ENCODE measurements around the gene ENTPD6. TPM values are rescaled to one million over a fixed set of nuclear protein-coding genes. Genes with fewer than 3 reads are reported as not detected.

The ENTPD6 gene
- total and polyA plus RNA-seq, 2 donors (not counting 1 experiment from before 2014, with no cell fraction given), result 64.4 to 79.8 TPM

DNA sequence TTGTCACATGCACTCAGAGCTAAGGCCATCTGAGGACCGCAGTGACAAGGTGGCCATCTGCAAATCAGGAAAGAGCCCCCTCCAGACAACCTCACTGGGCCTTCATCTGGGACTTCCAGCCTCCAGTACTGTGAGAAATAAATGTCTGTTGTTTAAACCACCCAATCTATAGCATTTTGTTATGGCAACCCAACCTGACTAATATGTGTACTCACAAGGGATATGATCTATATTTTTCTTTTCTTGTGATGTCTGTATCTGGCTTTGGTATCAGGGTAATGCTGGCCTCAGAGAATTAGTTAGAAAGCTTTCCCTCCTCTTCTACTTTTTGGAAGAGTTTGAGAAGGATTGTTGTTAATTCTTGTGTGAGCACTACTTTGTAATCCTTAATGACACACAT, 37.5 kb upstream of the ENTPD6 start:
- no CpG with 5 or more reads among the region's 1 CpG for WGBS (ENCODE audit: insufficient coverage)

DNA sequence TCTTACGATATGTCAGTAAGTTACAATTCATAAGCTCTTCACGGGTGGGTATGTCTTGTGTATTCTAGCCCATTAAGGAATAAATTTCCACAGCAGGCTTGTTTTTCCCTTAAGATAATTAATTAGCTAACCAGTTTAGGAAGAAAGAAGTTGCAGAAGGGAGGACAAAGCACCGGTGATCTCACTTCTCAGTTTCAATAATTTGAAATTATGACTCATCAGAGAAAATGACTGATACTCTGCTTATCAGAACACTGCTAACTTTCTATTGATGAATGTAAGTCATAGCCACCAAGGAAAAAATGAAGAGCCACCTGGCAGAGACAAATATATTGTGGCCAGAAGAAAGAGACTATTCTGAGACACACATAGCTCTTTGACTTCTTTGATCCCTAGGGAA, 35.0 kb upstream of the ENTPD6 start:
- POLR2A ChIA-PET, result no interaction called here
- intact Hi-C loops (cut with micrococcal nuclease), result no loop called here
- Histone ChIP-seq H3K9ac (ENCODE audit: low read length) (no peak overlapping the region), H3K9me3 (ENCODE audit: control extremely low read depth in 1 of 3, control insufficient read depth in 2 of 3, insufficient read depth in 1 of 3, low read length in 2 of 3) (peaks cover 2 to 7% (median 4%) of the 10 kb centered on the region in 3 donors), H3K4me3 (ENCODE audit: control extremely low read depth in 1 of 5, extremely low read depth in 1 of 5, insufficient read depth in 1 of 5, low read depth in 2 of 5, low read length in 4 of 5) (no peak overlapping the region), H3K27me3 (replicated peaks in 1 of 4; ENCODE audit: control extremely low read depth in 1 of 4, control insufficient read depth in 3 of 4, insufficient read depth in 4 of 4, low read length in 3 of 4) (peaks cover 0 to 10% (median 3%) of the 10 kb centered on the region in 4 experiments), H4K20me1 (ENCODE audit: control insufficient read depth, insufficient read depth, low read length, poor library complexity, severe bottlenecking) (no peaks in the 10 kb centered on the region), H3K27ac (ENCODE audit: low read length in 2 of 2) (no peak overlapping the region), H3K36me3 (replicated peaks in 1 of 2; ENCODE audit: control extremely low read depth in 1 of 2, control insufficient read depth in 1 of 2, extremely low read depth in 1 of 2, insufficient read depth in 2 of 2, low read length in 1 of 2) (no peaks in the 10 kb centered on the region), H3K79me2 (ENCODE audit: control insufficient read depth, insufficient read depth, low read length) (no peaks in the 10 kb centered on the region), H3K4me1 (ENCODE audit: control insufficient read depth in 2 of 2, insufficient read depth in 2 of 2, low read length in 2 of 2) (no peaks in the 10 kb centered on the region), H2AFZ (ENCODE audit: insufficient read depth, low read depth, low read length, poor library complexity, severe bottlenecking) (no peak overlapping the region), H3K4me2 (replicated peaks; ENCODE audit: low read depth, low read length, poor library complexity, severe bottlenecking) (no peak overlapping the region)
- CTCF ChIA-PET, result no interaction called here
- Mint-ChIP-seq H3K4me1 (peaks cover 7% of the 10 kb centered on the region), H3K9me3 (ENCODE audit: insufficient read depth) (no peaks in the 10 kb centered on the region), H3K27ac (no peak overlapping the region), H3K27me3 (peaks cover 27% of the 10 kb centered on the region), H3K4me3 (no peak overlapping the region)
- TF ChIP-seq, protein P1, sequence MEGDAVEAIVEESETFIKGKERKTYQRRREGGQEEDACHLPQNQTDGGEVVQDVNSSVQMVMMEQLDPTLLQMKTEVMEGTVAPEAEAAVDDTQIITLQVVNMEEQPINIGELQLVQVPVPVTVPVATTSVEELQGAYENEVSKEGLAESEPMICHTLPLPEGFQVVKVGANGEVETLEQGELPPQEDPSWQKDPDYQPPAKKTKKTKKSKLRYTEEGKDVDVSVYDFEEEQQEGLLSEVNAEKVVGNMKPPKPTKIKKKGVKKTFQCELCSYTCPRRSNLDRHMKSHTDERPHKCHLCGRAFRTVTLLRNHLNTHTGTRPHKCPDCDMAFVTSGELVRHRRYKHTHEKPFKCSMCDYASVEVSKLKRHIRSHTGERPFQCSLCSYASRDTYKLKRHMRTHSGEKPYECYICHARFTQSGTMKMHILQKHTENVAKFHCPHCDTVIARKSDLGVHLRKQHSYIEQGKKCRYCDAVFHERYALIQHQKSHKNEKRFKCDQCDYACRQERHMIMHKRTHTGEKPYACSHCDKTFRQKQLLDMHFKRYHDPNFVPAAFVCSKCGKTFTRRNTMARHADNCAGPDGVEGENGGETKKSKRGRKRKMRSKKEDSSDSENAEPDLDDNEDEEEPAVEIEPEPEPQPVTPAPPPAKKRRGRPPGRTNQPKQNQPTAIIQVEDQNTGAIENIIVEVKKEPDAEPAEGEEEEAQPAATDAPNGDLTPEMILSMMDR (IDR thresholded peaks at IDR 0.05), result no peak
- no peak for TF ChIP-seq EZH2 (IDR thresholded peaks at IDR 0.05; ENCODE audit: borderline replicate concordance, insufficient read depth, low read depth, low read length, poor library complexity, severe bottlenecking)
- no peak for ATAC-seq (ENCODE audit: low read depth)
- no CpG with 5 or more reads among the region's 3 CpGs for WGBS (ENCODE audit: insufficient coverage)
- DNase-seq, result no peak

More for the DNA sequence above, 37.5 kb upstream of the ENTPD6 start:
- Histone ChIP-seq H3K4me1 (ENCODE audit: control insufficient read depth in 2 of 2, insufficient read depth in 2 of 2, low read length in 2 of 2) (no peaks in the 10 kb centered on the region), H3K9ac (ENCODE audit: low read length) (no peak overlapping the region), H3K4me2 (replicated peaks; ENCODE audit: low read depth, low read length, poor library complexity, severe bottlenecking) (no peak overlapping the region), H3K27ac (ENCODE audit: low read length in 2 of 2) (no peak overlapping the region), H3K27me3 (replicated peaks in 1 of 4; ENCODE audit: control extremely low read depth in 1 of 4, control insufficient read depth in 3 of 4, insufficient read depth in 4 of 4, low read length in 3 of 4) (peaks cover 0 to 3% (median 0%) of the 10 kb centered on the region in 4 experiments), H3K36me3 (replicated peaks in 1 of 2; ENCODE audit: control extremely low read depth in 1 of 2, control insufficient read depth in 1 of 2, extremely low read depth in 1 of 2, insufficient read depth in 2 of 2, low read length in 1 of 2) (no peaks in the 10 kb centered on the region), H3K4me3 (ENCODE audit: control extremely low read depth in 1 of 5, extremely low read depth in 1 of 5, insufficient read depth in 1 of 5, low read depth in 2 of 5, low read length in 4 of 5) (no peak overlapping the region), H3K9me3 (ENCODE audit: control extremely low read depth in 1 of 3, control insufficient read depth in 2 of 3, insufficient read depth in 1 of 3, low read length in 2 of 3) (peaks cover 0 to 1% (median 0%) of the 10 kb centered on the region in 3 donors), H4K20me1 (ENCODE audit: control insufficient read depth, insufficient read depth, low read length, poor library complexity, severe bottlenecking) (no peaks in the 10 kb centered on the region), H2AFZ (ENCODE audit: insufficient read depth, low read depth, low read length, poor library complexity, severe bottlenecking) (no peak overlapping the region), H3K79me2 (ENCODE audit: control insufficient read depth, insufficient read depth, low read length) (no peaks in the 10 kb centered on the region)
- intact Hi-C loops (cut with micrococcal nuclease), result no loop called here
- H3K27ac Mint-ChIP-seq, result no peak overlapping the region
- CTCF ChIA-PET, result no interaction called here
- POLR2A ChIA-PET, result no interaction called here
- no peaks in the 10 kb centered on the region for H3K9me3 Mint-ChIP-seq (ENCODE audit: insufficient read depth)
- H3K4me1 Mint-ChIP-seq, result peaks cover 7% of the 10 kb centered on the region
- H3K4me3 Mint-ChIP-seq, result no peak overlapping the region
- no peak for TF ChIP-seq EZH2 (IDR thresholded peaks at IDR 0.05; ENCODE audit: borderline replicate concordance, insufficient read depth, low read depth, low read length, poor library complexity, severe bottlenecking)
- TF ChIP-seq, protein P1 (IDR thresholded peaks at IDR 0.05), result no peak
- ATAC-seq (ENCODE audit: low read depth), result no peak
- H3K27me3 Mint-ChIP-seq, result peaks cover 19% of the 10 kb centered on the region
- DNase-seq, result no peak

All from B cell (primary cell).